HG02798 (cell line): ENCODE data around the gene GYS1.
"Not testable (repeated sequence)": the region's sequence is repeated elsewhere in the genome, so short reads cannot be mapped to it uniquely, and the experiment has no call there.

Experiments
- ATAC-seq: cut with Tn5 transposase; IDR thresholded peaks from one replicate; pipeline ENCODE4 v1.9.1; 2021; ENCODE audit warnings: mild to moderate bottlenecking; ENCODE audit not compliant: unreplicated experiment, poor library complexity

GYS1 gene

GRCh38 chr19:48947258-48947542 lies 45.9 kb downstream of the GYS1 start:
- ATAC-seq = no peak

GRCh38 chr19:48946463-48947257 lies 46.4 kb downstream of the GYS1 start:
- ATAC-seq = no peak

GRCh38 chr19:48945817-48946216 lies 47.3 kb downstream of the GYS1 start:
- no peak for ATAC-seq

GRCh38 chr19:48945415-48945814 lies 47.7 kb downstream of the GYS1 start:
- no peak for ATAC-seq

- no peak for ATAC-seq
Measured at GRCh38 chr19:48943081-48943480, 50.0 kb downstream of the GYS1 start.

GRCh38 chr19:48940902-48941301 lies 52.2 kb downstream of the GYS1 start:
- ATAC-seq = no peak

DNA sequence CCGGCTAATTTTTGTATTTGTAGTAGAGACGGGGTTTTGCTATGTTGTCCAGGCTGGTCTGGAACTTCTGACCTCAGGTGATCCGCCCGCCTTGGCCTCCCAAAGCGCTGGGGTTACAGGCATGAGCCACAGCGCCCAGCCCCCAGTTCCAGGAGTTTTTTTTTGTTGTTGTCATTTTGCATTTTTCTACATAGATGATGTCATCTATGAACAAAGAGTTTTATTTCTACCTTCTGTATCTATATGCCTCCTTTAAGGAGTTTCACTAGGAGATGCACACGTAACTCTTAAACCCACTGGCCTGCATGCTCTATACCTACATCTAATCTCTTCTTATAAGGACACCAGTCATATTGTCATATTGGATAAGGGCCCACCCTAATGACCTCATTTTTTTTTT lies 54.9 kb downstream of the GYS1 start:
- no peak for ATAC-seq

GRCh38 chr19:48935864-48936263 lies 57.2 kb downstream of the GYS1 start:
- ATAC-seq = no peak

DNA sequence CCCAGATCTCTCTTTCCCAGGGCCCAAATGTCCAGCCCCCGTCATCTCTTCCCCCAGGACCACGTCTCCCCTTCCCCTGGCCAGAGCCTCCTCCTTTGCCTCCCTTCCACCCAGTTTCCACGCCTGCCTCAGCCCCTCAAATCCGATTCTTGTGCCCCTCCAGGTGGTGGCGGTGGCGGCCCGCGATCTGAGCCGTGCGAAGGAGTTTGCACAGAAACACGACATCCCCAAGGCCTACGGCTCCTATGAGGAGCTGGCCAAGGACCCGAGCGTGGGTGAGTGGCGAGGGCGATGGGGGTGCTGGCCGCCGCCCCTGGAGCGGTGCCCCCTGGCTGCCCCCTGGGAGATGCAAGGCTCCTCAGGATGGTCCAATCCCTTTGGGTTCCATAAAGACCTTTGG lies 58.3 kb downstream of the GYS1 start:
- ATAC-seq = no peak

DNA sequence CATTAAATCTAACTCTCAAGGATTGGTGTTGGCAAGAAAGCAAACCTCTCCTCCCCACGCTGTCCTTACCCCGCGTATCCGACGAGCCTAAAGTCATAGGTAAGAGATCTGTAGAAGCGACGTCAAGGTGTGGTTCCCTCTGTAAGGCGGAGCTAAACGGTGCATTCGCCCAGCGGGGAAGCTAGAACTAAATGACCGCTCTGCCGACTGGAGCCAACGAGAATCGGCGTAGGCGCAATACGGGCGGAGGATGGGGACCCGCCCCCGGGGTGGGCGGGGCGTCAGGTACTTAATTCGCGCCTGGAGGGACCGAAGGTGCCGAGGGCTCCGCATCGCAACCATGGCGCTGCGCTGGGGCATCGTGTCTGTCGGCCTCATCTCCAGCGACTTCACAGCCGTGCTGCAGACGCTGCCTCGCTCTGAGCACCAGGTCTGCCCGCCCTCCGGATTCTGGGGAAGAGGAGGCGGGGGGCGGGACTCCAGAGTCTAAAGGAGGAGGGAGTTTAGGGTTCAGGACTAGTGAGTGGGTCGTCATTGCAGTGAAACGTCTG lies 59.7 kb downstream of the GYS1 start, which contains the start of gene DHDH:
TSS of gene DHDH (plus strand) at position 318 of the 551 bp plus-strand sequence. CDS start at position 341, 23 bp downstream.
- ATAC-seq = peak; percentile 66

- ATAC-seq = no peak
Measured at GRCh38 chr19:48928164-48929025, 64.7 kb downstream of the GYS1 start.

DNA sequence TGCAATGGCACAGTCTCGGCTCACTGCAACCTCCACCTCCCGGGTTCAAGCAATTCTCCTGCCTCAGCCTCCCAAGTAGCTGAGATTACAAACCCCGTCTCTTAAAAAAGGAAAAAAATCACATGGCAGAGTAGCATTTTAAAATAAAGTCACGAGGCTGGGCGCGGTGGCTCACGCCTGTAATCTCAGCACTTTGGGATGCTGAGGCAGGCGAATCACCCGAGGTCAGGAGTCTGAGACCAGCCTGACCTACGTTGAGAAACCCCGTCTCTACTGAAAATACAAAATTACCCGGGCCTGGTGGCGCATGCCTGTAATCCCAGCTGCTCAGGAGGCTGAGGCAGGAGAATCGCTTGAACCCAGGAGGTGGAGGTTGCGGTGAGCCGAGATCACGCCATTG lies 65.4 kb downstream of the GYS1 start:
- not testable (repeated sequence) for ATAC-seq

DNA sequence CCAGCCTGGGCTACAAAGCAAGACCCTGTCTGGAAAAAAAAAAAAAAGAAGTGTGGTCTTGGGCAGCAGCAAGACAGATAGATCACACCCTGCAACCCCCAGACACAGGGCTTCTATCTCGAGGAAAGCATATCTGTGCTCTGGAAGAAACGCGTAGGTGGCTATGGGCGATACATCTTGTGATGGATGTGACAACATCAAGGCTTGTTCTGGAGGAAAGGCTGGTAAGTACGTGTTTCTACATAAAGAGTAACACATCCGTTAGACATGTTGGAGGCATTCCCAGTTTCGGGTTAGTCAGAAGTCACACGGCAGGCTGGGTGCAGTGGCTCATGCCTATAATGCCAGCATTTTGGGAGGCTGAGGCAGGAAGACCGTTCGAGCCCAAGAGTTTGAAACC lies 66.2 kb downstream of the GYS1 start:
- ATAC-seq = no peak

DNA sequence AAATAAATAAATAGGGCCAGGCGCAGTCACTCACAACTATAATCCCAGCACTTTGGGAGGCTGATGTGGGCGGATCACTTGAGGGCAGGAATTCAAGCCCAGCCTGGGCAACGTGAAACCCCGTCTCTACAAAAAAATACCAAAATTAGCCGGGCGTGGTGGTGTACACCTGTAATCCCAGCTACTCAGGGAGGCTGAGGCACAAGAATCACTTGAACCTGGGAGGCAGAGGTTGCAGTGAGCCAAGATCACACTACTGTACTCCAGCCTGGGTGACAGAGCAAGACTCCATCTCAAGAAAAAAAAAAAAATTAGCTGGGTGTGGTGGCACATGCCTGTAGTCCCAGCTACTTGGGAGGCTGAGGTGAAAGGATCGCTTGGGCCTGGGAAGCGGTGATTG lies 67.2 kb downstream of the GYS1 start:
- not testable (repeated sequence) for ATAC-seq

DNA sequence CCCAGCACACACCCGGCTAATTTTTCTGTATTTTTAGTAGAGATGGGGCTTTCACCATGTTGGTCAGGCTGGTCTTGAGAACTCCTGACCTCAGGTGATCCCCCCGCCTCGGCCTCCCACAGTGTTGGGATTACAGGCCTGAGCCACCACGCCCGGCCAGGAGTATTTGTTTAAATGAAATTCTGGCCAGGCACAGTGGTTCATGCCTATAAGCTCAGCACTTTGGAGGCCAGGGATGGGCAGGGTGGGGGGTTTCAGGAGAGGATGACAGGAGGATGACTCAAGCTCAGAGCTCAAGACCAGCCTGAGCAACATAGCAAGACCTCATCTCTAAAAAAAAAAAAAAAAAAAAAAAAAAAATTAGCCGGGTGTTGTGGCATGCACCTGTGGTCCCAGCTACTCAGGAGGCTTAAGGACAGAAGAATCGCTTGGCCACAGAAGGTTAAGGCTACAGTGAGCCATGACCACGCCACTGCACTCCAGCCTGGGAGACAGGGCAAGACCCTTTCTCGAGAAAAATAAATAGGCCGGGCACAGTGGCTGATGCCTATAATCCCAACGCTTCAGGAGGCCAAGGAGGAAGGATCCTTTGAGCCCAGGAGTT lies 67.8 kb downstream of the GYS1 start:
- ATAC-seq = no peak

GRCh38 chr19:48922548-48923490 lies 70.3 kb downstream of the GYS1 start:
- no peak for ATAC-seq

DNA sequence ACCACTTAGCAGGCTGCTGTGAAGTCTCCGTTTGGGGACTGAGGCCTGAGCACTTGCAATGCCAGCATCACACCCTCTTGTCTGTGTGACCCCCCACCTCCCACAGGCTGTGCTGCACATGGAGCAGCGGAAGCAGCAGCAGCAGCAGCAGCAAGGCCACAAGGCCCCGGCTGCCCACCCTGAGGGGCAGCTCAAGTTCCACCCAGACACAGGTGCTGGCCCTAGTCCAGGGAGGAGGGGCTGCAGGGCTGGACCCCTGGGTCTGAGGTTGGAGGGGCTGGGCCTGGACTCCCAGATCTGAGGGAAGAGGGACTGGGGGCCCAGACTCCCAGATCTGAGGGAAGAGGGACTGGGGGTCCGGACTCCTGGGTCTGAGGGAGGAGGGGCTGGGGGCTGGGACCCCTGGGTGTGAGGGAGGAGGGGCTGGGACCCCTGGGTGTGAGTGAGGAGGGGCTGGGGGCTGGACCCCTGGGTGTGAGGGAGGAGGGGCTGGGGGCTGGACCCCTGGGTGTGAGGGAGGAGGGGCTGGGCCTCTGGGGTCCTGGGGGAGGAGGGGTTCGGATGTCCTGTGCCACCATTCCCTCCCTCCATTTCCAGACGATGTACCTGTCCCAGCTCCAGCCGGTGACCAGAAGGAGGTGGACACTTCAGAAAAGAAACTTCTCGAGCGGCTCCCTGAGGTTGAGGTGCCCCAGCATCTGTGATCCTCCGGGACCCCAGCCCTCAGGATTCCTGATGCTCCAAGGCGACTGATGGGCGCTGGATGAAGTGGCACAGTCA lies 71.2 kb downstream of the GYS1 start:
- no peak for ATAC-seq

- no peak for ATAC-seq
Measured at GRCh38 chr19:48920949-48921348, 72.2 kb downstream of the GYS1 start.

DNA sequence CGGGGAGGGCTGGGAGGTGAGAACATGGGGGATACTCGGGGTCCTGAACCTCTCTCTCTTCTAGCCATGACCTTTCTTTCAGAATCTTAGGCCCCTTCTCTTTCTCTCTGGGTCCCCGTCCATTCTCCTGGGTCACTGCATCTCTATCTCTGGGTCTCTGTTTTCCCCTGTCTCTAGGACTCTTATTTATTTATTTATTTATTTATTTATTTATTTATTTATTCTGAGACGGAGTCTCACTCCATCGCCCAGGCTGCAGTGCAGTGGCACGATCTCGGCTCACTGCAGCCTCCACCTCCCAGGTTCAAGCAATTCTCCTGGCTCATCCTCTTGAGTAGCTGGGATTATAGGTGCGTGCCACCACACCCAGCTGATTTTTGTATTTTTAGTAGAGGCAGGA lies 73.8 kb downstream of the GYS1 start:
- ATAC-seq = not testable (repeated sequence)
